GM18951 (cell line): ENCODE data around the gene PARVB.

Experiments used
- POLR2A ChIP-seq: IDR thresholded peaks from 4 replicates; pipeline ENCODE4 v1.6.1; 2011; ENCODE audit warnings: mild to moderate bottlenecking; ENCODE audit not compliant: insufficient read length, insufficient read depth; ENCODE audit errors: extremely low read depth
- in situ Hi-C: fragments of 300-500 bp; cut with MboI; formaldehyde crosslinking; loops from one replicate; pipeline ENCODE4 v1.12.0; 2022; ENCODE audit warnings: low sequenced_read_pairs, mixed read lengths, inconsistent platforms; ENCODE audit not compliant: unreplicated experiment

The PARVB gene

DNA sequence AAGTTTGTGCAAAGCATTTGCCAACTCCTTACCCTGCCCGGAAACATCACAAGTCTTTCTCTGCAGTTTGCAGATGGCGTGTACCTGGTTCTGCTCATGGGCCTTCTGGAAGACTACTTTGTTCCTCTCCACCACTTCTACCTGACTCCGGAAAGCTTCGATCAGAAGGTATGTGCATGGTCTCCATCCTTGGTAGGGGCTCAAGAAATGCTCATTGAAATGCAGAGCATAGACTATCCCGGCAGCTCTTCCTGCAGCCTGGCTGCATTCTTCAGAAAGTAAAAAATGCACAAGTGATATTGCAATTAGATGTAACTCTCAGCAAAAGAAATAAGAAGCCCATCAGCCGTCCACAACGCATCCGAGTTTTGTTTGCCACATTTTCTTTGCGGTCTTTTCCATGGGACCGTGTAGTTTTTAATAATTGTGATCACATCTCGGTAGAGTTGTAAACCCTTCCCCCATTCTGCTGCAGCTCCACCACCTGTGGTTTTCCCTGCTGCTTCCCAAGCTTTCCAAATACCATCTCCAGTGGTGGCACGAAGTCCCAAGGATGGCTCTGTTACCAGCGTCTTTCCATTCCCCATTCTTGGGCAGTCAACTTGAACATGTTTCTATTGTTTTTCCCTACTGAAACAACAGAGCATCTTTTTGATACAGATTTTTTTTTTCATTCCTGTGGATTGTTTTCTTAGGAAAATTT is 134.0 kb downstream of the PARVB start:
- no peak for TF ChIP-seq POLR2A
- in situ Hi-C loops = no loop called here

DNA sequence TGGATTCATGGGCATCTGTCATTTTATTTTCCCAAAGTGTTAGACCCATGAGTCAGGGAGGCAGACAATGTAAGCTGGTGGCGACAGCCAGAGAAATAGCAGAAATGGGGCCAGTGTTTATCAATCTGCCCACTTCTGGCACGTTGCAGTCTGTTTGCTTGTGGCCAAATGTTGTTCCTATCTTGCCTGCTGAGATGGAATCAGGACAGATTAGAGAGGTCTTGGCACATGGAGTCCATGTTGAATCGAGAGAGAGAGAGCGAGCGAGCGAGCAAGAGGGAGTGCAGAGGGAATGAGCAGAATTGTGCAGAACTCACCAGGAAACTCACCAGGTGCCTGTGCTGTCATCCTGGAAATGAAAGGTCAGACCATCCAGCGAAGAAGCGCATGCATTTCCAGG is 134.7 kb downstream of the PARVB start:
- in situ Hi-C loops = no loop called here

DNA sequence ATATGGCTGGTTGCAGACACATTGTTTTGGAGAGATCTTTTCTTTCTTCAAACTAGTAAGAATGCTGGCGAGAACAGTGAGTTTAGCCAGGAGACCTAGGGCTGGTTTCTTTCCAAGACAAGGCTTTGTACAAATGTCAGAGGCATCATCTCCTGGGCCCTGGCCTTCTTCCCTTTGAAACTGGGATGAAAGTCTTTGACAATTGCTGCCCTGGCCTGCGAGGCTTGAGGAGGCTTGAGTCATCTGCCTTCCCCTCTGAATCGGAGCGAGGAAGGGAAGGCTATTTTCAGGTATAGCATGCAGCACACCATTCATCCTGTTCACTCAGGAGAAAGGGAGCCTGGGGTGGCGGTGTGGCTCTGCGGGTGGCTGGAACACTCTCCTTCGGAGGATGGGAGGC is 135.1 kb downstream of the PARVB start:
- in situ Hi-C loops = no loop called here
- no peak for TF ChIP-seq POLR2A

More for the DNA sequence above, 134.7 kb downstream of the PARVB start:
- no peak for TF ChIP-seq POLR2A

DNA sequence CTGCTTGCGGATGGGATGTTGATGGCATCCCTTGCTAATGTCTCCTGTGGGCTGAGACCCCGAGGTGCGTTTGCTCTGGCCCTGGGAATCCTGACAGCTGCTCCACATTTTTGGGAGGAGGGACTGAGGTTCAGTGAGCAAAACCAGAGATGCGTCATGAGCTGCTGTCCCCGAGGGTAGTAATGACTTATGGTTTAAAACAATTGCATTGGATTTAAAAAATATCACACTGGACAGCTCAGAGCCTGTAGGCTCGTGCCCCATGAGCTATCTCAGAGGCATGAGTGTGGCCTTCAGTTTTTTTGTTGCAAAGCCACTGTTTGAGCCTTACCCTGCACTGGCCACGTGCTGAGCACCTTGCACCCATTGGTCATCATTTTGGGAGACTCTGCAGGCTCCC is 135.7 kb downstream of the PARVB start:
- TF ChIP-seq POLR2A = no peak
- in situ Hi-C loops = no loop called here

DNA sequence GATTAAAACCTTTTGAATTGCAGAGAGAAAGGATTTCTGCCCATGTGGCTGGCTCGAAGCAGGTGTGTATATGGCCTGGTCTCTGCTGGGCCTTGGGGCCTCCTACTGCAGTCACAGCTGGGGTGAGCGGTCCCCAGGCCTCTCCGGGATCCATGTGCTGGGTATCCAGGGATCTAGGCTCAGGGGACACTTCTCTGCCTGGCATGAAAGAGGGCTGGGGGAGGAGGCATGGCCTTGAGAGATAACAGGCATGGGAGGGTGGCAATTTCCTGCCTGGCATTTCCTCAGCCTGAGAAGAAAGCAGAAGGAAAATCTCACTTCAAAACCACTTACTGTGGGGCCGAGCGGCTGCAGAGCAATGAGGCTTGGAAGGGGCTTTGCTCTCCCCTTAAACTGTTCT is 136.3 kb downstream of the PARVB start:
- in situ Hi-C loops = no loop called here
- TF ChIP-seq POLR2A = no peak

DNA sequence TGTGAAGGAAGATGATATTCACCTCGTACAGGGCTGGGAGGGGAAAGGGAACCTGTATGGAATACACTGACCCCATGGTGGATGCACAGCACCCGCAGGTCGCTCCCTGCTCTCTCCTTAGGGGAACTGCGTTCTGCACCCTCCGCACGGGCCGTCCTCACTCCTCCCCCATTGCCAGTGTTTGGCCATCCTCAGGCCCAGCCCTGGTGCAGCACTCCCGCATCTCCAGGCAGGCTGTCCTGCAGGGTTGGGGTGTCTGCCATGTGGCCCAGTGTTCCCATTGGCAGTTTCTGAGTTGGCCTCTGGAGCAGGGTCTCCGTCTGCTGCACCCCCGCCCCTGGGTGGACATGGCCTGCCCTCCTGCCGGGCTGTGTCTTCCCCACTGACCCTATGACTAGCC is 137.6 kb downstream of the PARVB start:
- in situ Hi-C loops = no loop called here
- no peak for TF ChIP-seq POLR2A

DNA sequence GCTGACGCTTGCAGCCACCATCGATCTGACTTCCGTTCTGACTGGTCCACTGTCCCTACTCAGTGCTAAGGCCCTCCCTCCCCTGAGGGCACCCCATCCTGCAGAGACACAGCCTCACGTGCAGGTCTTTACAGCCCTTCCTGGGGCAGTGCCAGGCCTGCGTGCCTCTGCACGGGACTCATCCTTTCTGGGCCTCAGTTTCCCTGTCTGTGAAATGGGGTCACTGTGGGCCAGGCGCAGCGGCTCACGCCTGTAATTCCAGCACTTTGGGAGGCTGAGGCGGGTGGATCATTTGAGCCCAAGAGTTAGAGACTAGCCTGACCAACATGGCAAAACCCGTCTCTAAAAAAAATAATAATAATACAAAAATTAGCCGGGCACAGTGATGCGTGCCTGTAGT is 138.9 kb downstream of the PARVB start:
- in situ Hi-C loops = no loop called here
- TF ChIP-seq POLR2A = no peak

DNA sequence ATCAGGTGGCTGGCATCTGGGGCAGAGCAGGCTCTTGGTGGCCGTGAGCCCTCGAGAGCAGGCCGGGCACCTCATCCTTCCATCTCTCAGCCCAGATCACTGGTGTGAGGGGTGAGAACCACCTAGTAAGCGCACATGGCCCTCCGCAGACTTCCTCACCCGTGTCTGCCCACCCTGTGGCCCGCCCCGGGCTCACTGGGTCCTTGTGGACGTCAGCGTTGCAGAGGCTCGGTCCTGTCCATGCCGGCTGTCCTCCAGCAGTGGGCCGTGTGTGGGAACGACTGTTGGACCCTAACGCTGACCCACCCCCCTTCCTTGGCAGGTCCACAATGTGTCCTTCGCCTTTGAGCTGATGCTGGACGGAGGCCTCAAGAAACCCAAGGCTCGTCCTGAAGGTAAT is 139.4 kb downstream of the PARVB start:
- in situ Hi-C loops = no loop called here
- no peak for TF ChIP-seq POLR2A

DNA sequence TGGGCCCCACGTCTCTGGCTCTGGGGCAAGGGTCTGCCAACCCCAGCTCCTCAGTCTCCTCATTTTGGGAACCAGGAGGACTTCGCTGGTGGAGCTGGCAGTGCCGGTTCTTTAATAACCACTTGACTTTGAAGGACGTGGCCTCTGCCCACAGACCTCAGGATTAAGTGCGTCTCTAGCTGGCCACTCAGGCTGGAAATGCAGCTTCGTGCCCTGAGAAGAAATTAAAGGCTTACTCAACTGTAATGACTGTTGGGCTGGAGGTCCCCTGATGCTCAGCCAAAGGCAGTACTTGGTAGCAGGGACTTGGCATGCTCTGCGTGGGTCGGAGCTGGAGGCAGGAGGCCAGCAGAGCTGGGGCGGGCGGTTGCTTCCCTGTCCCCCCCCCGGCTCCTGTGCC is 139.9 kb downstream of the PARVB start:
- no peak for TF ChIP-seq POLR2A
- in situ Hi-C loops = no loop called here

DNA sequence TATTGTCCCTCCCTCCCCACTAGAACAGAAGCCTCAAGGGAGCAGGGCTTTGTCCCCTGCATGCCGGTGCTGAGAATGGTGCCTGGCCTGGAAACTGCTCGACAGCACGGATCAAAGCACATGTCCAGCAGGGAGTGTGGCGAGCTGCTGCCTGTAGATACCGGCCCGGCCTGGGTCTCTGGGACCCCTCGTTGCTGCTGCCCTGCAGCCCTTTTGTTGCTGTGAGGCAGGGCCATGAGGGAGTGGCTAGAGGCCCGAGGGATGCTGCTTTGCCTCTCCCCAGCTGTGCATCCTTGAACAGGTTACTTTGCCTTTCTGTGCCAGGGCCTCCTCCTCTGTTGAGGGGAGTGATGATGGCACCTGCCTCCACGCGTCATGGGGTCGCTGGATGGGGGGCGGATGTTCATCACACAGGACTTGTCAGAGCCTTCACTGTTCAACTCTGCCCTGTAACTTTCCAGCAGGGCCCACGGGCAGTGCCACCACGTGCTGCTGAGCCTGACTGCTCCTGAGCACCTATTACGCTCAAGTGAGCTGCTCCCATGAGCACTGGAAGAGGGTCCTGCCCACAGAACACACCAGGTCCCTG is 141.3 kb downstream of the PARVB start:
- no peak for TF ChIP-seq POLR2A
- in situ Hi-C loops = no loop called here

DNA sequence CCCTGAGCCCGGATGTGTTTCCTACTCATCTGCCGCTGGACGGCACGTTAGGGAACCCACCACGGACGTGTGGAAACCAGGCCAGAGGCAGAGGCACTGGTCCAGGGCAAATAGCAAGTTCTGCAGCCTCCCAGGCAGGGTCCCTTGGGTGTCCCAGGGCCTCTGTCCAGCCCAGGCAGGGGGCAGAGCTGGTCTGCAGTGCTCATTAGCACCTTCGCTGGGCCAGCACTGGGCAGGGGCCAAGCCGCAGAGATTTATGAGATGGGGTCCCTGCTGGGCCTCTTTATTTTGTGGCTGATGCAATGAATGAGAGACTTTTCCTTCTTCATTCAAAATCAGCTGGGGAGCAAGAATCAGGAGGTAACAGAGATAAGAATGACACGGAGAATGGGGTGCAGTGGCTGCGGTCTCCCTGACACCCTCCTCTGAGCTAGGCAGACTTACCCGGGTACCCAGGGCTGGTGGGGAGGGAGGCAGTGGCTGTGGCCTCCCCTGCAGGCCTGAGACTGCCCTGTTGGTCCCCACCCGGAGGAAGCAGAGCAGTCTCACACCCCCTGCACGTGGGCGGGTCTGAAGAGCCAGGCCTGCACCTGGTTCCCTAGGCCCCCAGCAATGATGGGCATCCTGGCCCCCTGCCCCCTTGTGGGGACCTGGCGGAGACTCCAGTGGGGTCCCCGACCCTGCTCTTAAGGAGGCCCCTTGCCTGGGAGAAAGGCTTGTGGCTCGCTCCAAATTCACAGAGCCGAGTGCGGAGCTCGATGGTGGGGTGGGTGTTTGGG is 142.6 kb downstream of the PARVB start:
- in situ Hi-C loops = no loop called here
- TF ChIP-seq POLR2A = no peak

DNA sequence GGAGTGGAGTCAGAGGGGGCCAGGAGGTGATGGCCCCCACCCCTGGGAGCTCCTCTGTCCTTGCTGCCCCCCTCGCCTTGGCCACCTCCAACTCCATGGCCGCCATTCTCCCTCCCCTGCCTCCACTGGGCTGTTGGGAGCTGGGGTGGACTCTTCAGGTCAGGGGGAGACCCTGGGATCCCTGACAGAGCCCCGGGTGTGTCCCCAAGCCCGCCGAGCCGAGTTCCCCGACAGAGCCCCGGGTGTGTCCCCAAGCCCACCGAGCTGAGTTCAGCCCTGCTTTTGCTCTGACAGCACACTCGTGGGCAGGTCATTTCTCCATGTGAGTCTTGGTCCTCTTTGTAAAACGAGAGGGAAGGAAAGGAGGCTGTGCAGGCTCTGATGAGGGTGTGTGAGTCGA is 143.4 kb downstream of the PARVB start:
- TF ChIP-seq POLR2A = no peak
- in situ Hi-C loops = no loop called here

DNA sequence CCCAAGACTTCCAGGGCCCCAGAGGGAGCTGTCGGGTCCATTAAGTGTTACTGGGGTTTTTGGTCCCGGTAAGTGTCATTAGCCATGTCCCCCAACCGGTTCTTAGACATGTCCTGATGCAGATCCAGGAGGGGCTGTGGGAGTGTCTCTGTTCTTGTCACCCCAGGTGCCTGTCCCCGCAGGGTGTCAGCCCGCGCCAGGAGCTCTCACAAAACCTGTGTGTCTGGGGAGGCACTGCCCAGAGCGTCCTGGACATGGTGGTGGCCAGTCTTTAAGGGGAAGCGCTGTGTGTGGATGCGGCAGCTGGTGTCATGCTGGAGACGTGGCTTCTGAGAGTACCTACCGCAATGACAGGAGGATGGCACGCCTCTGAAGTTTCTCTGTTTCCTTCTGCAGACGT is 144.1 kb downstream of the PARVB start:
- no peak for TF ChIP-seq POLR2A
- in situ Hi-C loops = no loop called here

DNA sequence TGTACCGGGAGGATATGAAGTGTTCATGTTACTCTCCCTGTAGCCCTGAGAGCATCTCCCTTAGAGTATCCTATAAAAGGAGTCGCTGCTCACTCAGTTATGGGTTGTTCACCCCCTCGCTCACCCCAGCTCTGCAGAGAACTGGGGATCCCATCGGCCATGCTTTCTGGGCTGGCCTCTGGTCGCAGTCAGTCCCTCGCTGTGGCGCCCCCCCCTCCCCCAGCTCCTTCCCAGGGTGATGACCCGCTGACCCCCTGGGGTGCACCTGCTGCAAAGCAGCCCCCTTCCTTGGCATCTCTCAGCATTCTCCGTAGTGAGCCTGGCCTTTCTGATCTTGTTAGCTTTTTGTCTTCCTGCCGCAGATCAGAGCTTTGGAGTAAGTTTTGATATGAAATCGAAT is 146.4 kb downstream of the PARVB start:
- no peak for TF ChIP-seq POLR2A
- in situ Hi-C loops = no loop called here
